NCI-H2227 (cell line): ENCODE data around the gene MOB4.
"Not testable (repeated sequence)": the region's sequence is repeated elsewhere in the genome, so short reads cannot be mapped to it uniquely, and the experiment has no call there.

Experiments
- DNase-seq: peaks from one replicate; lab custom pipeline; 2025; ENCODE audit not compliant: unreplicated experiment; lab: John Stamatoyannopoulos, UW

MOB4 gene

GRCh38 chr2:197587255-197587654, 71.4 kb downstream of the MOB4 start:
- DNase-seq, result not testable (repeated sequence)

GRCh38 chr2:197591339-197592072, 75.6 kb downstream of the MOB4 start:
- DNase-seq, result peak; percentile 82

- DNase-seq, result no peak
Observed at GRCh38 chr2:197596766-197597165, 80.9 kb downstream of the MOB4 start.

DNA sequence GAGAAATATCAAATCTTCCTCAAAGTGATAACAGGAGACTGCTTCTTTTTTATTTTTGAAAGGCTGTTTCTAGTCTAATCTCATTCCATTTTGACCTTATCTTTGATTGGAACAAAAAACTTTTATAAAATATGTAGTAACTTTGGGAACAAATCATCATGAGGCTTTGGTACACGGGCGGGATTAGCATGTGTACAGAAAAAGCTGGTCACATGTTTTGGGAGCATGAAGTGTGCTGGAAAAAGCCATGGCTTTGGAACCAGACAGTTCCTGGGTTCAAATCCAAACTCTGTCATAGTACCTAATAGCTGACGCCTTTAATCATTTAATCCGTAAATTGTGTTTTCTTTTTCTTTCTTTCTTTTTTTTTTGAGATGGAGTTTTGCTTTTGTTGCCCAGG, 81.3 kb downstream of the MOB4 start:
- DNase-seq, result no peak

DNA sequence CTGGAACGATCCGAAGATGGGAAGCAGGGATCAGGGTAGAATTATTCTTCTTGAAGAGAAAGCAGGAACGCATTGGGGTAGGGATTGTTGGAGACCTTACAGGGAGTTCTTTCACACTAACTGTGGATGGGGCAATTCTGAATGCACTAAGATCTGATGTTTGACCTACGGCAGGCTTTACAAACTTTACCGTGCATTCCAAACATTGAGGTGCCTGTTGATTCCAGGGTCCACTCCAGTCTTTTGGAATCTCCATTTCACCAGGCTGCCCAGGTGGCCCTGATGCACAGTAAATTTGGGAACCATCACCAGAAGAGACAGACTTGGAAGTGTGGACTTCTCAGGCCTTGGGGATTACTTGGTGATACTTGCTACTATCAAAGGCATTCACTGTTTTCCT, 82.6 kb downstream of the MOB4 start:
- no peak for DNase-seq

DNA sequence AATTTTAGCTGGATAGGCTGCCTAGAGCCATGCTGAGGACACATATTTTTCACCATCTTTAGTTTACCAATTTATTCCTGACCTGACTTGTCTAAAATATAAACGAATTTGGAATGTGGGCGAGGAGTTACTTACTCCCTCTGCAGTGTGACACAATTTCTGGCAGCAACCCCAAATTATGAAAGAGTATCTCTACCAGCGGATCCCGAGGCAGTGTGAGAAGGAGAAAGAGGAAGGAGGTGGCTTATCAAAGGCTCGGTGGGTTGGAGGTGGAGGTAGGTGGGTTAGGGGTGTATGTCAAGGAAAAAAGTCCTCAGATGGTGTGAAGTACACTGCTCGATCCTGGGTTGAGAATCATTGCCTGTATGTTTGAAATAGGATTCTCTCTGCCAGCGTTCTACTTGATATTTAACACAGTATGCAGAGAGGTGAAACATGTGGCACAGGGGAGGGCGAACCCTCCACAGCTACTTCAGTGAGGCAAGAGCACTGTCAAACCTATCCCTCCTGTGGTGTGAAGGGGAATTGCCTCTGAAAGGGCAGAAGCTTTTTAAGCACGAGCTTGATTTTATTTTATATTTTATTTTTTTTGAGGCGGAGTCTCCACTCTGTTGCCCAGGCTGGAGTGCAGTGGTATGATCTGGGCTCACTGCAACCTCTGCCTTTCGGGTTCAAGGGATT, 83.6 kb downstream of the MOB4 start:
- DNase-seq, result no peak

DNA sequence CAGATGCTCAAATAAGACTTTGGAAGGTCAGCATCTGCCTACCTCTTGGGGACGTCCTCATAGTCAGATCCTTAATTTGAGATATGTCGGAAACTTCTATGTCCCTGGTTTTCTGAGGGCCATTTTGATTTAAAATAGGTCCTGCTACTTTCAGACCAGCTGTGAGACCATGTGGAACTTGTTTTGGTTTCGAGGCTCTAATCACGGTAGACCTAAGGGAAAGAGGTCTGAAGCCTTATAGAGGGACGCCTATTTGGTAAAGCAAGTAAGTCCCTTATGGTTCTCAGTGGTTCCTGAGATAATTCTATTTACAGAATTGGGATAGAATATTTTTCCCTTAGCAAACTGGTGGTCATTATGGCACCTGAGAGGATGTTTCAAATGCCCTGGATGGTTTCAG, 84.4 kb downstream of the MOB4 start:
- DNase-seq, result no peak

DNA sequence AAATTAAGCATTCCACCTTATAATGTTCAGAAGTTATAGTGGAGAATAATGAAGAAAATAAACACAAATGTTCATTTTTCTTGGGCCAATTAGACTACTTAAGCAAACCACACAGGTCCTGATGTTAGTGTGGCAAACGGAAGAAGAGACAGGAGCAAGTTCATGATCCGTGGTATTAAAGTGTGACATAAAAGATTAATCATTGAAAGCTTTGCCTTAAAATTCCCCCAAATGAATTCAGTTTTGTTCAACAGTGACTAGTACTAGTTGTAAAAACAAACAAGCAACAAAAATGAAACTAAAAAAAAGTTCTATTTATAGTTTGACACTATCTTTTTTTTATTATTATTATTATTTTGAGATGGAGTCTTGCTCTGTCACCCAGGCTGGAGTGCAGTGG, 85.9 kb downstream of the MOB4 start:
- no peak for DNase-seq
